HG02885 (cell line): ENCODE results near the gene CNR2.
"Not testable (repeated sequence)": the region's sequence is repeated elsewhere in the genome, so short reads cannot be mapped to it uniquely, and the experiment has no call there.

Experiments used
- ATAC-seq: cut with Tn5 transposase; IDR thresholded peaks from one replicate; pipeline ENCODE4 v1.9.1; 2021; ENCODE audit warnings: mild to moderate bottlenecking; ENCODE audit not compliant: unreplicated experiment, poor library complexity

CNR2 gene

GRCh38 chr1:23895993-23896392 lies 17.2 kb downstream of the CNR2 start:
- no peak for ATAC-seq

GRCh38 chr1:23895082-23895481 lies 18.1 kb downstream of the CNR2 start:
- ATAC-seq, result no peak

GRCh38 chr1:23889074-23889473 lies 24.1 kb downstream of the CNR2 start:
- ATAC-seq, result peak; percentile 37

- no peak for ATAC-seq
Observed at GRCh38 chr1:23885222-23885621, 27.9 kb downstream of the CNR2 start.

GRCh38 chr1:23882746-23883145 lies 30.4 kb downstream of the CNR2 start:
- no peak for ATAC-seq

- no peak for ATAC-seq
Observed at GRCh38 chr1:23879809-23880208, 33.4 kb downstream of the CNR2 start.

- no peak for ATAC-seq
Observed at GRCh38 chr1:23878668-23879067, 34.5 kb downstream of the CNR2 start.

GRCh38 chr1:23875382-23875781 lies 37.8 kb downstream of the CNR2 start:
- ATAC-seq, result no peak

GRCh38 chr1:23872421-23872820 lies 40.7 kb downstream of the CNR2 start:
- ATAC-seq, result no peak

- no peak for ATAC-seq
Observed at GRCh38 chr1:23869051-23869450, 44.1 kb downstream of the CNR2 start.

- no peak for ATAC-seq
Observed at GRCh38 chr1:23868557-23869016, 44.6 kb downstream of the CNR2 start.

- ATAC-seq, result peak; percentile 95
Observed at GRCh38 chr1:23867895-23868556, 45.1 kb downstream of the CNR2 start, which contains the start of gene FUCA1. Gene FUCA1, minus strand, starts transcription at chr1:23868290. Its CDS starts 4 bp downstream, at chr1:23868286.

- ATAC-seq, result peak; percentile 24
Observed at GRCh38 chr1:23867542-23867894, 45.6 kb downstream of the CNR2 start.

GRCh38 chr1:23865543-23865930 lies 47.6 kb downstream of the CNR2 start:
- ATAC-seq, result no peak

GRCh38 chr1:23864801-23865542 lies 48.2 kb downstream of the CNR2 start:
- no peak for ATAC-seq

GRCh38 chr1:23862640-23863039 lies 50.5 kb downstream of the CNR2 start:
- ATAC-seq, result no peak

- no peak for ATAC-seq
Observed at GRCh38 chr1:23854568-23854967, 58.6 kb downstream of the CNR2 start.

- ATAC-seq, result not testable (repeated sequence)
Observed at GRCh38 chr1:23853124-23853523, 60.0 kb downstream of the CNR2 start.

GRCh38 chr1:23851406-23851805 lies 61.8 kb downstream of the CNR2 start:
- not testable (repeated sequence) for ATAC-seq

GRCh38 chr1:23848673-23849616 lies 64.2 kb downstream of the CNR2 start:
- no peak for ATAC-seq
